Loucy (cell line): ENCODE data around the gene COL25A1.

Experiments used
- CTCF ChIP-seq: fragments of 200-600 bp; sonication (generic); conservative IDR thresholded peaks from 2 replicates; pipeline ENCODE4 v1.5.1; 2014; ENCODE audit warnings: mild to moderate bottlenecking, antibody characterized with exemption, low read length
- EZH2phosphoT487 ChIP-seq: fragments of 200-600 bp; IDR thresholded peaks from 2 replicates; pipeline ENCODE4 v1.6.1; 2018; ENCODE audit warnings: antibody characterized with exemption, mild to moderate bottlenecking, moderate library complexity, borderline replicate concordance

GRCh38 chr4:109155682-109156283 lies 146.7 kb downstream of the COL25A1 start:
- TF ChIP-seq CTCF = no peak
- no peak for TF ChIP-seq EZH2phosphoT487
